ENCODE results near the gene RSPRY1.

Gene RSPRY1

GRCh38 chr16:57202095-57202886, 16.2 kb downstream of the RSPRY1 start:
- H3K27ac ChIP-seq: no peak overlapping the region
- TF ChIP-seq CTCF (conservative IDR thresholded peaks at IDR 0.05): no peak

DNA sequence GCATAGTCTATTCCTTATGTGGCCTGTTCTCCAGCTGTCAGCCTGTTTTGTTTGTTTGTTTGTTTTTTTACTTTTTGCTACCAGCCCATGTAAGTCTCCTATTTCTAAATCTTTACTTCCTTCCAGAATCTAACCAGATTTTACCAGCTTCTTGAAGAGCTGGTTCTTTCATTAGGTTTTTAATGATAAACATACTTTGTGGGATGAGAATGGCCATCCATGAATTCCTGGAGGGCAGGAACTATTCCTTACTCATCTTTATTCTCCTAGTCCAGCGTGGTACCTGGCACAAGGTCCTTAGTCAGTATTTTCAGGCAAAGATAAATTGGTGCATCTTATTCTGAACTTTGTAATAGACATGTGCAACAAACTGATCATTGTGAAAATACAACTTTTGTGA, 17.3 kb downstream of the RSPRY1 start:
- no peak overlapping the region for H3K27ac ChIP-seq
- TF ChIP-seq CTCF (conservative IDR thresholded peaks at IDR 0.05): no peak

- TF ChIP-seq CTCF (conservative IDR thresholded peaks at IDR 0.05): no peak
- H3K27ac ChIP-seq: no peak overlapping the region
Observed at GRCh38 chr16:57204675-57205074, 18.5 kb downstream of the RSPRY1 start.

DNA sequence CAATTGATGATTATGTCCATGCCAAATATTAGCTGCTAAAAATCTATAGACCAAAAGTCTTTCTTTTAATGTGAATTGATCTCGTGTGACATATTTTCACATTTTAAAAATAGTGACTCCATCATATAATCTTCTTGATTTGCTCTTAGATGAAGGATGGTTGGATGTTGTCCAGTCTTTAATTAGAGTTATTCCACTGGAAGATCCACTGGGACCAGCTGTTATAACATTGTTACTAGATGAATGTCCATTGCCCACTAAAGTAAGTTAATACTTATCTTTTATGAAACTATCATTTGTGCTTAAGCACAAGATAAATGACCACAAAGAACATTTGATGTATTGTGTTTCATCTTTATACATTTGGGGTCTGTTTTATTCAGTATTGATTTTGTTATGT, 22.8 kb downstream of the RSPRY1 start:
- no peak overlapping the region for H3K27ac ChIP-seq
- no peak for TF ChIP-seq CTCF (conservative IDR thresholded peaks at IDR 0.05)

- no peak overlapping the region for H3K27ac ChIP-seq
- no peak for TF ChIP-seq CTCF (conservative IDR thresholded peaks at IDR 0.05)
Observed at GRCh38 chr16:57209780-57210179, 23.7 kb downstream of the RSPRY1 start.

GRCh38 chr16:57213462-57213861, 27.3 kb downstream of the RSPRY1 start:
- TF ChIP-seq CTCF (conservative IDR thresholded peaks at IDR 0.05): no peak
- H3K27ac ChIP-seq: no peak overlapping the region

- no peak for TF ChIP-seq CTCF (conservative IDR thresholded peaks at IDR 0.05)
- H3K27ac ChIP-seq: no peak overlapping the region
Observed at GRCh38 chr16:57216968-57217367, 30.8 kb downstream of the RSPRY1 start.

Data from VCaP (cell line).